Activated naive CD8-positive, alpha-beta T cell (primary cell): Measurements from ENCODE around the gene MIA2.
A peak's percentile ranks its signal among the peaks of the same experiment; 100 is the strongest.
"Not testable (repeated sequence)": the region's sequence is repeated elsewhere in the genome, so short reads cannot be mapped to it uniquely, and the experiment has no call there.

Experiments used
- H3K27ac Mint-ChIP-seq: one replicate; pipeline ENCODE4 v1.8.0; 2021; ENCODE audit warnings: mixed read lengths
- H3K27me3 Mint-ChIP-seq: one replicate; pipeline ENCODE4 v1.8.0; 2021; ENCODE audit warnings: mixed read lengths
- H3K36me3 Mint-ChIP-seq: one replicate; pipeline ENCODE4 v1.8.0; 2021; ENCODE audit warnings: mixed read lengths
- H3K4me1 Mint-ChIP-seq: one replicate; pipeline ENCODE4 v1.8.0; 2021; ENCODE audit warnings: low read depth, mixed read lengths
- H3K4me3 Mint-ChIP-seq: one replicate; pipeline ENCODE4 v1.8.0; 2021; ENCODE audit warnings: mild to moderate bottlenecking, mixed read lengths
- H3K9me3 Mint-ChIP-seq: one replicate; pipeline ENCODE4 v1.8.0; 2021; ENCODE audit warnings: low read depth, mixed read lengths

MIA2 gene

GRCh38 chr14:39318574-39318973 is 84.9 kb downstream of the MIA2 start:
- Mint-ChIP-seq H3K4me1 (no peaks in the 10 kb centered on the region), H3K9me3 (no peaks in the 10 kb centered on the region), H3K36me3 (peaks cover 14% of the 10 kb centered on the region), H3K27ac (peak overlapping the region; percentile 34), H3K27me3 (no peaks in the 10 kb centered on the region), H3K4me3 (no peak overlapping the region)

- H3K4me3 Mint-ChIP-seq = no peak overlapping the region
- no peaks in the 10 kb centered on the region for H3K9me3 Mint-ChIP-seq
- H3K27ac Mint-ChIP-seq = no peak overlapping the region
- peaks cover 14% of the 10 kb centered on the region for H3K36me3 Mint-ChIP-seq
- no peaks in the 10 kb centered on the region for H3K27me3 Mint-ChIP-seq
- H3K4me1 Mint-ChIP-seq = no peaks in the 10 kb centered on the region
Measured at GRCh38 chr14:39319381-39319780, 85.7 kb downstream of the MIA2 start.

- Mint-ChIP-seq H3K27ac (no peak overlapping the region), H3K4me1 (no peaks in the 10 kb centered on the region), H3K4me3 (no peak overlapping the region), H3K9me3 (no peaks in the 10 kb centered on the region), H3K27me3 (no peaks in the 10 kb centered on the region), H3K36me3 (peaks cover 14% of the 10 kb centered on the region)
Measured at GRCh38 chr14:39320318-39320717, 86.6 kb downstream of the MIA2 start.

- Mint-ChIP-seq H3K4me3 (no peak overlapping the region), H3K9me3 (no peaks in the 10 kb centered on the region), H3K27me3 (no peaks in the 10 kb centered on the region), H3K36me3 (peaks cover 24% of the 10 kb centered on the region), H3K27ac (no peak overlapping the region), H3K4me1 (no peaks in the 10 kb centered on the region)
Measured at GRCh38 chr14:39322807-39323206, 89.1 kb downstream of the MIA2 start.

GRCh38 chr14:39324097-39324496 is 90.4 kb downstream of the MIA2 start:
- H3K4me3 Mint-ChIP-seq = no peak overlapping the region
- no peak overlapping the region for H3K27ac Mint-ChIP-seq
- H3K27me3 Mint-ChIP-seq = no peaks in the 10 kb centered on the region
- H3K4me1 Mint-ChIP-seq = no peaks in the 10 kb centered on the region
- H3K9me3 Mint-ChIP-seq = no peaks in the 10 kb centered on the region
- H3K36me3 Mint-ChIP-seq = peaks cover 36% of the 10 kb centered on the region

- peaks cover 15% of the 10 kb centered on the region for H3K4me1 Mint-ChIP-seq
- H3K4me3 Mint-ChIP-seq = no peak overlapping the region
- peaks cover 3% of the 10 kb centered on the region for H3K9me3 Mint-ChIP-seq
- no peak overlapping the region for H3K27ac Mint-ChIP-seq
- H3K27me3 Mint-ChIP-seq = no peaks in the 10 kb centered on the region
- H3K36me3 Mint-ChIP-seq = peaks cover 27% of the 10 kb centered on the region
Measured at GRCh38 chr14:39339003-39339402, 105.3 kb downstream of the MIA2 start.

- H3K27me3 Mint-ChIP-seq, H3K4me3 Mint-ChIP-seq, H3K9me3 Mint-ChIP-seq, H3K27ac Mint-ChIP-seq: not testable (repeated sequence)
- H3K36me3 Mint-ChIP-seq = peaks cover 29% of the 10 kb centered on the region
- peaks cover 15% of the 10 kb centered on the region for H3K4me1 Mint-ChIP-seq
Measured at GRCh38 chr14:39341126-39341525, 107.4 kb downstream of the MIA2 start.

GRCh38 chr14:39342768-39343167 is 109.1 kb downstream of the MIA2 start:
- Mint-ChIP-seq H3K4me1 (peaks cover 18% of the 10 kb centered on the region), H3K27ac (peak overlapping the region; percentile 10), H3K4me3 (no peak overlapping the region), H3K36me3 (peaks cover 32% of the 10 kb centered on the region), H3K9me3 (peaks cover 3% of the 10 kb centered on the region), H3K27me3 (no peaks in the 10 kb centered on the region)

GRCh38 chr14:39343614-39344013 is 109.9 kb downstream of the MIA2 start:
- peaks cover 29% of the 10 kb centered on the region for H3K36me3 Mint-ChIP-seq

GRCh38 chr14:39350866-39351265 is 117.2 kb downstream of the MIA2 start:
- H3K27me3 Mint-ChIP-seq = no peaks in the 10 kb centered on the region
- H3K4me1 Mint-ChIP-seq = peaks cover 4% of the 10 kb centered on the region
- peaks cover 10% of the 10 kb centered on the region for H3K9me3 Mint-ChIP-seq
- H3K27ac Mint-ChIP-seq = no peak overlapping the region
- peaks cover 40% of the 10 kb centered on the region for H3K36me3 Mint-ChIP-seq
- H3K4me3 Mint-ChIP-seq = no peak overlapping the region

More at GRCh38 chr14:39343614-39344013, 109.9 kb downstream of the MIA2 start:
- H3K9me3 Mint-ChIP-seq = peaks cover 3% of the 10 kb centered on the region
- no peak overlapping the region for H3K27ac Mint-ChIP-seq
- peaks cover 18% of the 10 kb centered on the region for H3K4me1 Mint-ChIP-seq
- H3K27me3 Mint-ChIP-seq = no peaks in the 10 kb centered on the region
- H3K4me3 Mint-ChIP-seq = no peak overlapping the region

- H3K27ac Mint-ChIP-seq = no peak overlapping the region
- H3K4me1 Mint-ChIP-seq = peaks cover 8% of the 10 kb centered on the region
- H3K9me3 Mint-ChIP-seq = peaks cover 10% of the 10 kb centered on the region
- peaks cover 42% of the 10 kb centered on the region for H3K36me3 Mint-ChIP-seq
- no peaks in the 10 kb centered on the region for H3K27me3 Mint-ChIP-seq
- no peak overlapping the region for H3K4me3 Mint-ChIP-seq
Measured at GRCh38 chr14:39351708-39352107, 118.0 kb downstream of the MIA2 start.

GRCh38 chr14:39359069-39359468 is 125.4 kb downstream of the MIA2 start:
- H3K4me1 Mint-ChIP-seq, H3K4me3 Mint-ChIP-seq, H3K27ac Mint-ChIP-seq, H3K27me3 Mint-ChIP-seq, H3K9me3 Mint-ChIP-seq: not testable (repeated sequence)
- H3K36me3 Mint-ChIP-seq = peaks cover 65% of the 10 kb centered on the region

- Mint-ChIP-seq H3K27ac (no peak overlapping the region), H3K4me1 (peaks cover 7% of the 10 kb centered on the region), H3K9me3 (peaks cover 6% of the 10 kb centered on the region), H3K36me3 (peaks cover 65% of the 10 kb centered on the region), H3K27me3 (no peaks in the 10 kb centered on the region), H3K4me3 (no peak overlapping the region)
Measured at GRCh38 chr14:39360316-39360715, 126.6 kb downstream of the MIA2 start.

GRCh38 chr14:39361556-39361955 is 127.8 kb downstream of the MIA2 start:
- not testable (repeated sequence) for H3K4me3 Mint-ChIP-seq, H3K27me3 Mint-ChIP-seq, H3K27ac Mint-ChIP-seq, H3K9me3 Mint-ChIP-seq, H3K4me1 Mint-ChIP-seq
- peaks cover 56% of the 10 kb centered on the region for H3K36me3 Mint-ChIP-seq

GRCh38 chr14:39364509-39364908 is 130.8 kb downstream of the MIA2 start:
- peaks cover 42% of the 10 kb centered on the region for H3K36me3 Mint-ChIP-seq
- no peaks in the 10 kb centered on the region for H3K4me1 Mint-ChIP-seq
- peaks cover 6% of the 10 kb centered on the region for H3K9me3 Mint-ChIP-seq
- H3K27me3 Mint-ChIP-seq = no peaks in the 10 kb centered on the region
- H3K4me3 Mint-ChIP-seq = no peak overlapping the region
- H3K27ac Mint-ChIP-seq = no peak overlapping the region

GRCh38 chr14:39365354-39365753 is 131.6 kb downstream of the MIA2 start:
- Mint-ChIP-seq H3K9me3 (peaks cover 6% of the 10 kb centered on the region), H3K4me3 (no peak overlapping the region), H3K27ac (no peak overlapping the region), H3K36me3 (peaks cover 35% of the 10 kb centered on the region), H3K27me3 (no peaks in the 10 kb centered on the region), H3K4me1 (no peaks in the 10 kb centered on the region)
